HepG2 (cell line): Measurements from ENCODE around the gene FEM1B. TPM values are rescaled to one million over a fixed set of nuclear protein-coding genes. Genes with fewer than 3 reads are reported as not detected.

Source experiments
- ATAC-seq: fragments of 200-7000 bp; cut with Tn5 transposase; 3 replicates; pipeline ENCODE4 v1.9.1; 2020; ENCODE audit warnings: mild to moderate bottlenecking, moderate library complexity
- BruUV-seq: library from RNA; stranded (reverse); fragments of 400-500 nt; replicated peaks from 2 replicates; lab custom pipeline; 2021; lab: Mats Ljungman, UMichigan
- CTCF ChIA-PET: fragments of 300-600 bp; formaldehyde crosslinking; extraction: SDS; loops from one replicate; lab custom pipeline; 2021; ENCODE audit warnings: low total read pairs, inconsistent platforms, low intra/inter-chr PET ratio; lab: Yijun Ruan, JAX
- POLR2A ChIA-PET: fragments of 350-600 bp; sonication (Branson Sonifier 250); formaldehyde crosslinking; loops from one replicate; lab custom pipeline; 2020; ENCODE audit warnings: antibody characterized with exemption, inconsistent platforms; lab: Yijun Ruan, JAX
- DNase-seq: peaks from one replicate; pipeline ENCODE4 v3.0.0-alpha.2; 2015; ENCODE audit warnings: low spot score
- FAIRE-seq: peaks from 3 replicates; lab custom pipeline; 2011; peaks lifted over from hg19 to GRCh38; lab: Jason Lieb, UNC
- H2AFZ ChIP-seq: one replicate; pipeline ENCODE4 v1.6.1; 2011; ENCODE audit warnings: low read length, inconsistent platforms
- H3K27ac ChIP-seq: fragments of 300-600 bp; 3 replicates; pipeline ENCODE4 v1.8.0; 2011; ENCODE audit warnings: mixed run types, mild to moderate bottlenecking, mixed read lengths, low read length, inconsistent platforms; ENCODE audit not compliant: insufficient read depth; ENCODE audit errors: extremely low read length
- H3K27me3 ChIP-seq, 2 experiments: fragments of 200-600 bp in 1 of 2; 2 replicates in 1 of 2; 3 replicates in 1 of 2; pipeline versions ENCODE4 v1.6.0 to v1.8.0; 2011; ENCODE audit warnings: low read length in 2 of 2, mild to moderate bottlenecking in 2 of 2, moderate library complexity in 2 of 2, inconsistent platforms in 1 of 2; ENCODE audit not compliant: insufficient read depth in 2 of 2, control insufficient read depth in 1 of 2
- H3K36me3 ChIP-seq, 2 experiments: fragments of 200-600 bp in 1 of 2; replicated peaks in 1 of 2; 2 replicates in 1 of 2; 3 replicates in 1 of 2; pipeline versions ENCODE4 v1.5.1 to v1.8.0; 2011; ENCODE audit warnings: low read length in 2 of 2, inconsistent platforms in 1 of 2; ENCODE audit not compliant: insufficient read depth in 2 of 2, control insufficient read depth in 1 of 2
- H3K4me1 ChIP-seq: 2 replicates; pipeline ENCODE4 v1.5.1; 2012; ENCODE audit warnings: low read length, inconsistent platforms; ENCODE audit not compliant: insufficient read depth
- H3K4me2 ChIP-seq: 2 replicates; pipeline ENCODE4 v1.6.0; 2011; ENCODE audit warnings: low read depth, low read length, inconsistent platforms
- H3K4me3 ChIP-seq, 3 experiments: fragments of 200-600 bp in 1 of 3; sonication (generic), shearing (Covaris generic) in 1 of 3; replicated peaks in 1 of 3; 2 replicates each; pipeline ENCODE4 v1.5.1; 2011 to 2016; ENCODE audit warnings: low read length in 3 of 3, inconsistent platforms in 2 of 3, low read depth in 2 of 3, mild to moderate bottlenecking in 2 of 3, control low read depth in 1 of 3, mixed read lengths in 1 of 3; ENCODE audit not compliant: insufficient read depth in 1 of 3
- H3K79me2 ChIP-seq: one replicate; pipeline ENCODE4 v1.6.1; 2011; ENCODE audit warnings: low read length, inconsistent platforms; ENCODE audit not compliant: insufficient read depth
- H3K9ac ChIP-seq: 2 replicates; pipeline ENCODE4 v1.6.0; 2011; ENCODE audit warnings: mild to moderate bottlenecking, low read depth, low read length, inconsistent platforms; ENCODE audit not compliant: insufficient read depth
- H3K9me3 ChIP-seq: 2 replicates; pipeline ENCODE4 v1.5.1; 2012; ENCODE audit warnings: mild to moderate bottlenecking, low read length
- H4K20me1 ChIP-seq: 2 replicates; pipeline ENCODE4 v1.6.0; 2011; ENCODE audit warnings: inconsistent platforms, mild to moderate bottlenecking, low read length, moderate library complexity; ENCODE audit not compliant: insufficient read depth
- NFKBIZ ChIP-seq: IDR thresholded peaks from 2 replicates; pipeline ENCODE4 v1.6.1; 2018; ENCODE audit warnings: missing genetic modification reagents, missing compliant biosample characterization
- PRDM15 ChIP-seq: sonication (generic); formaldehyde crosslinking; IDR thresholded peaks from 2 replicates; pipeline ENCODE4 v1.4.0; 2020; ENCODE audit warnings: missing genetic modification reagents
- RBFOX2 ChIP-seq: fragments of 200-400 bp; formaldehyde crosslinking; IDR thresholded peaks from 2 replicates; pipeline ENCODE4 v1.6.1; 2017; ENCODE audit warnings: low read depth, mild to moderate bottlenecking, low read length
- REPIN1 ChIP-seq: sonication (generic); formaldehyde crosslinking; IDR thresholded peaks from 2 replicates; pipeline ENCODE4 v1.8.0; 2022; ENCODE audit warnings: missing genetic modification reagents, low read depth, mild to moderate bottlenecking, borderline replicate concordance
- TAF15 ChIP-seq: fragments of 200-400 bp; formaldehyde crosslinking; IDR thresholded peaks from one replicate; pipeline ENCODE4 v1.6.1; 2018; ENCODE audit warnings: mild to moderate bottlenecking, low read depth, low read length; ENCODE audit not compliant: poor library complexity, severe bottlenecking
- ZFYVE20 ChIP-seq: sonication (generic); formaldehyde crosslinking; IDR thresholded peaks from 2 replicates; pipeline ENCODE4 v1.8.0; 2023; ENCODE audit warnings: low read depth, mild to moderate bottlenecking, moderate library complexity, missing genetic modification reagents, borderline replicate concordance
- ZNF180 ChIP-seq: sonication (generic); formaldehyde crosslinking; IDR thresholded peaks from 2 replicates; pipeline ENCODE4 v1.4.0; 2020; ENCODE audit warnings: low read depth, missing genetic modification reagents, borderline replicate concordance
- ZNF687 ChIP-seq: sonication (generic); formaldehyde crosslinking; IDR thresholded peaks from 2 replicates; pipeline ENCODE4 v1.5.1; 2020; ENCODE audit warnings: mild to moderate bottlenecking, missing genetic modification reagents, moderate library complexity
- ZNF7 ChIP-seq: IDR thresholded peaks from 2 replicates; pipeline ENCODE4 v1.6.1; 2016; ENCODE audit warnings: missing biosample characterization, missing genetic modification reagents
- WGBS: methylation state at CpG from one replicate; pipeline ENCODE4 v1.1.6; 2017; ENCODE audit warnings: low lambda C conversion rate; 5-methylcytosine and 5-hydroxymethylcytosine counted together
- in situ Hi-C: cut with HindIII; loops from 2 replicates; pipeline ENCODE4 v1.10.0; 2017; ENCODE audit warnings: low pct_unique_long_range_greater_than_20kb; ENCODE audit not compliant: extremely low pct_ligation_motif_present
- intact Hi-C: fragments of 100-400 bp; cut with micrococcal nuclease; formaldehyde crosslinking; loops from one replicate; pipeline ENCODE4 v1.10.0; 2022; ENCODE audit not compliant: unreplicated experiment
- polyA plus RNA-seq, 8 experiments: library from polyadenylated mRNA; depleted of rRNA in 3 of 8; stranded (reverse) in 7 of 8; unstranded in 1 of 8; fragments of >200 nt; fragmentation: Illumina TruSeq in 4 of 8; extraction: Trizol in 4 of 8; gene quantifications; 2 replicates each; pipeline versions ENCODE4 v1.2.1 to v1.2.3, GENCODE V29; 2011 to 2016; ENCODE audit warnings: low read depth in 4 of 8, missing spikeins in 1 of 8, mixed read lengths in 1 of 8; ENCODE audit not compliant: insufficient read depth in 1 of 8
- total RNA-seq, 5 experiments: library from RNA; depleted of rRNA; stranded (reverse); fragments of >200 nt; fragmentation: Illumina TruSeq; extraction: Trizol; gene quantifications; 2 replicates each; pipeline ENCODE4 v1.2.3, GENCODE V29; 2016; ENCODE audit warnings: low read depth in 1 of 5

The FEM1B gene
- total and polyA plus RNA-seq, 2 of the 13 experiments (the other 11 are each of a cell fraction or from before 2014, with no cell fraction given): 38.1 to 40.0 TPM

DNA sequence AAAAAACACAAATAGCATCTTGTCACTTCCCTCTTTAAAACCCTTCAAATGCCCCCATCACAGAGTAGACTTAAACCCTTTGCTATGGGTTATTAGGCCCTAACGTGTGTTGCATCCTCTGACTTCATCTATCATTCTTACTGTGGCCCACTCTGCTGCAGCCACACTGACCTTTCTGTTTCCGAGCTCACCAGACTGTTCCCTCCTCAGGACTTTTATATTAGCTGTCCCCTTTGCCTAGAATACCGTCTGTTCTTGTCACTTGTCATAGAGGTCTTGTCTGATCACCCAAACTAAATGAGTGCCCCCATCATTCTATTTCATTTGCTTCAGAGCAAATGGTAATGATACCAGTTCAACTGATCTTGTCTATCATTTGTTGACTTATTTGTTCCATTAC lies 877 bp upstream of the FEM1B start:
- TF ChIP-seq ZFYVE20 (CRISPR knock-in tag) (no peak), ZNF7 (peak; percentile 67; the same call in 1 of the 2 replicates), RBFOX2 (no peak)
- no peak for FAIRE-seq
- ChIA-PET CTCF (no interaction called here), POLR2A (interaction anchor here (0.8 to 3.1 kb wide), 12 partner anchors 9 to 540 kb away, joined by 3 to 51 read pairs (median 5); partner anchors contain the start of gene CLN6)
- Histone ChIP-seq H3K4me2 (peak overlapping the region; percentile 97), H3K36me3 (no peaks in the 10 kb centered on the region), H3K9ac (peak overlapping the region; percentile 93), H3K27ac (peak overlapping the region; percentile 97), H3K79me2 (peaks cover 36% of the 10 kb centered on the region), H4K20me1 (peaks cover 27% of the 10 kb centered on the region), H3K4me1 (peaks cover 78% of the 10 kb centered on the region), H3K4me3 (peak overlapping the region; percentile 92 to 99 (median 98)), H3K9me3 (no peaks in the 10 kb centered on the region), H2AFZ (peak overlapping the region; percentile 79), H3K27me3 (no peaks in the 10 kb centered on the region; a peak in 1 of 5 replicates)
- no peak for ATAC-seq
- DNase-seq: no peak
- 0% methylated on average over 3 of the region's 3 CpGs for WGBS
- TSS peak; percentile 80 for BruUV-seq
- in situ Hi-C loops (no loop called here), intact Hi-C loops (loop anchor here (5.0 kb wide), 1 partner anchor 44 kb away; no protein-coding TSS in a partner anchor)

GRCh38 chr15:68277131-68277602 lies 378 bp upstream of the FEM1B start:
- peaks cover 78% of the 10 kb centered on the region for H3K4me1 ChIP-seq
- H3K9me3 ChIP-seq: no peaks in the 10 kb centered on the region
- ChIA-PET CTCF (interaction anchor here (1.5 kb wide), 1 partner anchor 29 kb away, joined by 5 read pairs; no protein-coding TSS in a partner anchor), POLR2A (interaction anchor here (0.7 to 3.1 kb wide), 19 partner anchors 8 to 541 kb away, joined by 3 to 51 read pairs (median 5); partner anchors contain the start of gene CLN6)
- ATAC-seq (peak; percentile 46), FAIRE-seq (peak; percentile 21), DNase-seq (no peak)
- H3K36me3 ChIP-seq: no peaks in the 10 kb centered on the region
- H4K20me1 ChIP-seq: peaks cover 32% of the 10 kb centered on the region
- peak overlapping the region; percentile 93 for H3K9ac ChIP-seq
- intact Hi-C loops: loop anchor here (5.0 kb wide), 1 partner anchor 45 kb away; no protein-coding TSS in a partner anchor
- peak overlapping the region; percentile 92 to 99 (median 98) for H3K4me3 ChIP-seq
- no peaks in the 10 kb centered on the region; a peak in 1 of 5 replicates for H3K27me3 ChIP-seq
- peak overlapping the region; percentile 97 for H3K27ac ChIP-seq
- in situ Hi-C loops: no loop called here
- peaks cover 41% of the 10 kb centered on the region for H3K79me2 ChIP-seq
- peak overlapping the region; percentile 79 for H2AFZ ChIP-seq
- peak overlapping the region; percentile 97 for H3K4me2 ChIP-seq
- BruUV-seq: no TSS peak
- WGBS: 1% methylated on average over 24 of the region's 25 CpGs
- no peak for TF ChIP-seq REPIN1 (CRISPR knock-in tag)
- TF ChIP-seq NFKBIZ (CRISPR knock-in tag): no peak
- TF ChIP-seq TAF15: no peak
- TF ChIP-seq PRDM15: no peak
- no peak for TF ChIP-seq ZNF687
- 0 out of 2 replicates have a peak, but pooled peaks have one; percentile 78 for TF ChIP-seq ZNF180 (CRISPR knock-in tag)
